ENCODE results near the gene SPATA31A6. TPM values are rescaled to one million over a fixed set of nuclear protein-coding genes. Genes with fewer than 3 reads are reported as not detected.
"Not testable (repeated sequence)": the region's sequence is repeated elsewhere in the genome, so short reads cannot be mapped to it uniquely, and the experiment has no call there.

SPATA31A6 gene
- total RNA-seq, result not detected
- long read RNA-seq, result 0 reads

DNA sequence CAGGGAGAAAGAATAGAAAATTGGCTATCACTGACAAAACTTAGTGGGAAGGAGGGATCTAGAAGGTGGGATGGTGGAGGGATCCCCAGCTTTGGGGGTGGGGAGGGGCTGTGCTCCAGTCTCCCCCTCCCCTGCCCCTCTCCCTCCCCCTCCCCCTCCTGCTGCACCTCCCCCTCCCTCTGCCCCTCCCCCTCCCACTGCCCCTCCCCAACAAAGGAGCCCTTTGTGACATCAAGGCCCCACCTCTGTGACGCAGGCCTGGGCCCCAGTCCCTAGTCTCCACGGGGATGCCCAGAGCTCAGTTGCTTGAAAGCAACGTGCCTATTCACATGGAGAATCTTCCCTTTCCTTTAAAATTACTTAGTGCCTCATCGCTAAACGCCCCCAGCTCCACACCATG, at the start of gene SPATA31A6:
Gene SPATA31A6, plus strand, starts transcription at position 301 of the 400 bp plus-strand sequence. Its CDS starts 29 bp downstream, at position 330.
- H3K36me3 ChIP-seq; H3K4me1 ChIP-seq; H3K9me3 ChIP-seq; DNase-seq; ATAC-seq; H3K27me3 ChIP-seq; H3K27ac ChIP-seq; intact Hi-C loops (cut with DNase I); H3K4me3 ChIP-seq: not testable (repeated sequence)
- 50% methylated on average over 2 of the region's 5 CpGs for WGBS (ENCODE audit: insufficient coverage, low coverage, low lambda C conversion rate, missing lambda C conversion rate)

GRCh38 chr9:42160299-42160698, 23.2 kb upstream of the SPATA31A6 start:
- intact Hi-C loops (cut with DNase I); H3K4me3 ChIP-seq; H3K36me3 ChIP-seq; DNase-seq; ATAC-seq; H3K27ac ChIP-seq; H3K4me1 ChIP-seq; H3K9me3 ChIP-seq; H3K27me3 ChIP-seq: not testable (repeated sequence)
- TF ChIP-seq CTCF (IDR thresholded peaks at IDR 0.05), result peak in 3 of 4 donors; percentile 3 to 15 (median 8)
- no CpG with 5 or more reads among the region's 1 CpG for WGBS (ENCODE audit: insufficient coverage, low coverage, low lambda C conversion rate, missing lambda C conversion rate)

DNA sequence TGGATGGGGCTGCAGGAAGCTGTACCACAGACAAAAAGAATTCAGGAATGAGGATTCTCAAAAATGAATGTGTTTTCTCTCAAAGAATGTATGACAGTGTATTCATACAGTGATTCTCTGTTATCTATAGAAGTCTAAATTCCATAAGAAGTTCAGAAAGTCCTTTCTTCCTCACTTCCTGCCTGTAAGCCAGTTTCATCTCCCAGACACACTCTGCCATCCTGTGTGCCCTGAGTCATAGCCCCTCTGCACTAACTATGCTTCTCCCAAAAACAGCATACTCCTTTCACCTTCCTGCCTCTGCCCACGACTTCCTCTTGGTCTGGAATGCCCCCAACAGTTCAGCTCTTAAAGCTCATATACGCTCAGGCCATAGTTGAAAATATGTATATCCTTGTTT, 36.4 kb downstream of the SPATA31A6 start:
- H3K27ac ChIP-seq; H3K4me3 ChIP-seq; ATAC-seq; H3K36me3 ChIP-seq; DNase-seq; H3K27me3 ChIP-seq; intact Hi-C loops (cut with DNase I); H3K9me3 ChIP-seq; H3K4me1 ChIP-seq: not testable (repeated sequence)
- 18% methylated on average over 2 of the region's 2 CpGs for WGBS (ENCODE audit: insufficient coverage, low coverage, low lambda C conversion rate, missing lambda C conversion rate)

DNA sequence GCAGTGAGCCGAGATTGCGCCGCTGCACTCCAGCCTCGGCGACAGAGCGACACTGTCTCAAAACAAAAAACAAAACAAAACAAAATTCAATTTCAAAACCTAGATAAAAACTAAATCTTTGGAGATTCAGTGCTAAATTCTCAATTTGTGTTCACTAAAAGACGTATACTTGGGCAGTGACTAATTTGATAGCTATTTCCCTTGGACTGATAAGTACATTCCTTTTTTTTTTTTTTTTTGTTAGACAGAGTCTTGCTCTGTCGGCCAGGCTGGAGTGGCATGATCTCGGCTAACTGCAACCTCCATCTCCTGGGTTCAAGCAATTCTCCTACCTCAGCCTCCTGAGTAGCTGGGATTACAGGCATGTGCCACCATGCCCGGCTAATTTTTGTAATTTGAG, 39.8 kb downstream of the SPATA31A6 start:
- H3K4me3 ChIP-seq; H3K9me3 ChIP-seq; ATAC-seq; H3K27me3 ChIP-seq; H3K36me3 ChIP-seq; intact Hi-C loops (cut with DNase I); H3K4me1 ChIP-seq; DNase-seq; H3K27ac ChIP-seq: not testable (repeated sequence)
- 78% methylated on average over 9 of the region's 10 CpGs for WGBS (ENCODE audit: insufficient coverage, low coverage, low lambda C conversion rate, missing lambda C conversion rate)

DNA sequence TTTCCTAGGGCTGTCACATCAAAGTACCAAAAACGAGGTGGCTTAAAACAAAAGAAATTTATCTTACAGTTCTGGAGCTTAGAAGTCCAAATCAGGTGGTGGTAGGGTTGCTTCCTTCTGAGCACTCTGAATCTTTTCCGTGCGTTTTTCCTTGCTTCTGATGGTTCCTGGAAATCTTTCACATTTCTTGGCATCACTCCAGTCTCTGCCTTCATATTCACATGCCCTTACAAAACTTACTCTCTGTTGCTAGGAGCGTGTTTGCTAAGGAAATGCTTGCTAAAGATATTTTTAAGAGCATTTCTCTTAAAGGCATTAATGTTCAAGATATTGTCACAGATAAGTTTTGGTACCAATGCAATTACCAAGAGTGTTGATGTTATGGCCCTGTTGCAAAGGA, 49.6 kb downstream of the SPATA31A6 start:
- H3K4me3 ChIP-seq; H3K4me1 ChIP-seq; DNase-seq; ATAC-seq; intact Hi-C loops (cut with DNase I); H3K36me3 ChIP-seq; H3K9me3 ChIP-seq; H3K27ac ChIP-seq; H3K27me3 ChIP-seq: not testable (repeated sequence)
- 36% methylated on average over 4 of the region's 4 CpGs for WGBS (ENCODE audit: insufficient coverage, low coverage, low lambda C conversion rate, missing lambda C conversion rate)

DNA sequence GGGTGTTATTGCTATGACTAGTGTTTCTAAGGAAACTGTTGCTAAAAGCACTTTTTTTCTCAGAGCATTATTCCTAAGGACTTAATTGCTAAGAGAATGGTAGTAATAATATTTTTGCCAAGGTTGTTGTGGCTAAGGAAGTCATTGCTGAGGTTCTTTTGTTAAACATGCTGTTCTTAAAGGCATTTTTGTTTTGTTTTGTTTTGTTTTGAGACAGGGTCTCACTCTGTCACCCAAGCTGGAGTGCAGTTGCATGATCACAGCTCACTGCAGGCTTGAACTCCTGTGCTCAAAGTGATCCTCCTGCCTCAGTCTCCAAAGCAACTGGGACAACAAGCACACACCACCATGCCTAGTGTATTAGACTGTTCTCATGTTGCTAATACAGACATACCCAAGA, 51.2 kb downstream of the SPATA31A6 start:
- not testable (repeated sequence) for H3K27ac ChIP-seq, H3K4me3 ChIP-seq, H3K4me1 ChIP-seq

GRCh38 chr9:42235352-42235991, 52.0 kb downstream of the SPATA31A6 start:
- H3K27me3 ChIP-seq; H3K4me1 ChIP-seq; DNase-seq; H3K27ac ChIP-seq; H3K9me3 ChIP-seq; H3K4me3 ChIP-seq; intact Hi-C loops (cut with DNase I); H3K36me3 ChIP-seq; ATAC-seq: not testable (repeated sequence)
- WGBS (ENCODE audit: insufficient coverage, low coverage, low lambda C conversion rate, missing lambda C conversion rate), result no CpG with 5 or more reads among the region's 1 CpG

More for the DNA sequence above, 51.2 kb downstream of the SPATA31A6 start:
- ATAC-seq; DNase-seq; H3K27me3 ChIP-seq; H3K9me3 ChIP-seq; intact Hi-C loops (cut with DNase I); H3K36me3 ChIP-seq: not testable (repeated sequence)

DNA sequence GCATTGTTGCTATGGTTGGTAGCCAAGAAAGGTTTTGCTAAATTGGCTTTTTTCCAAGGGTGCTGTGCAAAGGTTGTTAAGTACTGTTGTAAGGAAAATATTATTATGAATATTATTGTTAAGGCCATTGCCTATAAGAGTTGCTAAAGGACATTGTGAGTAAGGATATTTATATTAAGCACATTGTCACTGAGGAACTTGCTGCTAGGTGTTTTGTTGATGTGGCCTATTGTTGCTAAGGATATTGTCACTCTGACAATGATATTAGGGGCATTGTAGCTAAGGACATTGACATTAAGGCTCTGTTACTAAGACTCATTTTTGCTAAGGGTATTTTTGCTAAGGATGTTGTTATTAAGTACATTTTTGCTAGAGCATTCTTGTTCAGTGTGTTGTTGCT, 52.6 kb downstream of the SPATA31A6 start:
- H3K4me1 ChIP-seq; H3K27ac ChIP-seq; H3K36me3 ChIP-seq; ATAC-seq; intact Hi-C loops (cut with DNase I); H3K9me3 ChIP-seq; H3K27me3 ChIP-seq; H3K4me3 ChIP-seq; DNase-seq: not testable (repeated sequence)

DNA sequence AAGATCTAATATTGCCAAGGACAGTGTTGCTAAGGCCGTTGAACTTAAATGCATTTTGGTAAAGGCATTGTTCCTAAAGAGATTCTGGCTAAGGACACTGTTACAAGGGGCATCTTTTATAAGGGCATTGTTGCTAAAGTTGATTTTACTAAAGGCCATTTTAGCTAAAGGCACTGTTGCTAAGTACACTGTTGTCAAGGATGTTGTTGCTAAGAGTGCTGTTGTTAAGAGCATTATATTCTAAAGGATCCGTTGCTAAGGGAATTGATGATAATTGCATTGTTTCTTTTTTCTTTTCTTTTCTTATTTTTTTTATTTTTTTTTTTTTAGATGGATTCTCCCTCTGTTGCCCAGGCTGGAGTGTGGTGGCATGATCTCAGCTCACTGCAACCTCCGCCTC, 53.9 kb downstream of the SPATA31A6 start:
- H3K9me3 ChIP-seq; H3K36me3 ChIP-seq; intact Hi-C loops (cut with DNase I); ATAC-seq; DNase-seq; H3K27ac ChIP-seq; H3K27me3 ChIP-seq; H3K4me1 ChIP-seq; H3K4me3 ChIP-seq: not testable (repeated sequence)
- WGBS (ENCODE audit: insufficient coverage, low coverage, low lambda C conversion rate, missing lambda C conversion rate), result 42% methylated on average over 2 of the region's 3 CpGs

DNA sequence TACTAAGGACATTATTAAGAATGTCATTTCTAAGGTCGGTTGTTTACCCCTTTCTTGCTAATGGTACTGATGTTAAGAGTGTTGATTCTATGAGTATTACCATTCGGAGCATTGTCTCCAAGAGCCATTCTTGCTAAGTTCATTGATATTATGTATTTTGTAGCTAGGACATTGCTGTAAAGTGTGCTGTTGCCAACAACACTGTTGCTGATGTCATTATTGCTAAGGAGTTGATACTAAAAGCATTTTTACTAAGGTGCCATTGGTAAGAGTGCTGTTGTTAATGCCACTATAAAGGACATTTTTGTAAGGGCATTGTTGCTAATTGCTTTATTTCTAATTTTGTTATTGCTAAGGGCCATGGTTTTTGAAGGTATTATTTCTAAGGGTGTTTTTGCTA, 55.4 kb downstream of the SPATA31A6 start:
- ATAC-seq; H3K27me3 ChIP-seq; H3K9me3 ChIP-seq; H3K4me1 ChIP-seq; DNase-seq; intact Hi-C loops (cut with DNase I); H3K27ac ChIP-seq; H3K36me3 ChIP-seq; H3K4me3 ChIP-seq: not testable (repeated sequence)
- WGBS (ENCODE audit: insufficient coverage, low coverage, low lambda C conversion rate, missing lambda C conversion rate), result 38% methylated on average over 2 of the region's 2 CpGs

All from right lobe of liver (tissue), 6 donors.